ENCODE data around the gene PHLDA3. TPM values are rescaled to one million over a fixed set of nuclear protein-coding genes. Genes with fewer than 3 reads are reported as not detected.

The PHLDA3 gene
- total RNA-seq, 2 experiments from 2014 or later, result 0.45 to 0.71 TPM

DNA sequence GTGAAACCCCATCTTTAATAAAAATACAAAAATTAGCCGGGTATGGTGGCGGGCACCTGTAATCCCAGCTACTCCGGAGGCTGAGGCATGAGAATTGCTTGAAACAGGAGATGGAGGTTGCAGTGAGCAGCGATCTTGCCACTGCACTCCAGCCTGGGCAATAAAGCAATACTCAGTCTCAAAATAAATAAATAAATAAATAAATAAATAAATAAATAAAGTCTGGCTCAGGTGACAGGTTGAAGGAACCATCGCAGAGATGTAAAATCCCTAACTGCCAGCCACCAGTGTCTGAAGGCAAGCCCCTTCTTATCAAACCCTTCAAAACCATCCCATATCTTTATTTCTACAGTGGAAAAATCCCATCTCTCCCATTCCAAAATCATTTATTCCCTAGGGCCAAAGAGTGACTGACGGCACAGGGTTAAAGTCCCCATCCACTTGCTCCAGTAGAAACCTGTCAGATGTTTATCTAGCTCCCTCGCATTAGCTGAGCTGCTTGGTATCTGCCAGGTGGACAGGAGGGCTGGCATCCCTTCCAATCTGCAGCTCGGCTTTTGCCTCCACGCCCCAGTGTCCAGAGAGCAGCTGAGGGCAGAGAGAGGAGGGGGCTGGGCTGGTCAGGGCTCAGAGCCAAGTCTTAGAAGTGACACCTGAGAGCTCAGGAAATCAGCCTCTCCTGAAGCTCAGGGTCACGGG, 33.0 kb upstream of the PHLDA3 start:
- no peak for DNase-seq
- Mint-ChIP-seq H3K4me1 (ENCODE audit: low read depth) (peaks cover 25% of the 10 kb centered on the region), H3K27me3 (no peaks in the 10 kb centered on the region), H3K4me3 (no peak overlapping the region), H3K36me3 (ENCODE audit: low read depth) (no peaks in the 10 kb centered on the region), H3K9me3 (no peaks in the 10 kb centered on the region), H3K27ac (no peak overlapping the region)
- Histone ChIP-seq H3K27me3 (ENCODE audit: control insufficient read depth in 1 of 2, insufficient read depth in 2 of 2, low read length in 2 of 2) (no peaks in the 10 kb centered on the region), H3K4me3 (ENCODE audit: low read length) (no peak overlapping the region), H3K27ac (ENCODE audit: low read depth in 1 of 2, low read length in 2 of 2) (no peak overlapping the region), H3K9me3 (ENCODE audit: control insufficient read depth in 1 of 2, insufficient read depth in 1 of 2, low read length in 2 of 2) (no peaks in the 10 kb centered on the region), H3K4me1 (ENCODE audit: insufficient read depth, low read length) (peaks cover 29% of the 10 kb centered on the region), H3K36me3 (ENCODE audit: insufficient read depth, low read length) (peaks cover 10% of the 10 kb centered on the region)
- ChIA-PET POLR2A (interaction anchor here (0.8 kb wide), 1 partner anchor 11 kb away, joined by 3 read pairs; no protein-coding TSS in a partner anchor), CTCF (interaction anchor here (1.3 to 4.3 kb wide), 2 partner anchors 10 to 20 kb away, joined by 3 to 29 read pairs; no protein-coding TSS in a partner anchor)
- no peak for ATAC-seq (ENCODE audit: poor library complexity)
- intact Hi-C loops (cut with DNase I, micrococcal nuclease), result loop anchor here in 1 of 2 experiments (10.0 kb wide), 1 partner anchor 347 kb away; the partner anchor contains the start of gene TMEM9
- TF ChIP-seq CTCF (IDR thresholded peaks at IDR 0.05), result no peak

DNA sequence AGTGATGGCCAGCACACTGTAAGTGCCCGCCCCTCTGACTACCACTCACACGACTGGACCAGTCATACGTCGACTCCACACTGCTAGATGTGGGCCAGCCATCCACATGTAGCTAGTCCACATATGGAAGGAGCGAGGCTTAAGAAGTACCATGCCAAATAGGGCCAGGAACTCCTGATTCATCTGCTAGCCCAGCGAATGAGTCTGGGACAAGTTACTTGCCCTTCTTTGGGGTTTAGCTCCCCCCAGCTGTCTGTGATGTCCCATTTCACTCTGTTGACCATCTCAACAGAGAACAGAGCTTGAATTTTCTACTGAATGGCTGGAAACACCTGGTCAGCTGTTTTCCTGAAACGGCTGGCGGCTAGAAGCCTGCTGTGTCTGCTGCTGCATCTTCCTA, 32.2 kb upstream of the PHLDA3 start:
- ChIA-PET POLR2A (no interaction called here), CTCF (interaction anchor here (4.3 kb wide), 1 partner anchor 11 kb away, joined by 29 read pairs; no protein-coding TSS in a partner anchor)
- no peak for TF ChIP-seq CTCF (IDR thresholded peaks at IDR 0.05)
- H3K27me3 ChIP-seq (ENCODE audit: control insufficient read depth in 1 of 2, insufficient read depth in 2 of 2, low read length in 2 of 2), result no peaks in the 10 kb centered on the region
- Mint-ChIP-seq H3K36me3 (ENCODE audit: low read depth) (peaks cover under 1% of the 10 kb centered on the region), H3K9me3 (no peaks in the 10 kb centered on the region), H3K4me3 (no peak overlapping the region), H3K27me3 (no peaks in the 10 kb centered on the region), H3K4me1 (ENCODE audit: low read depth) (peaks cover 20% of the 10 kb centered on the region), H3K27ac (no peak overlapping the region)
- H3K36me3 ChIP-seq (ENCODE audit: insufficient read depth, low read length), result peaks cover 12% of the 10 kb centered on the region
- no peak for ATAC-seq (ENCODE audit: poor library complexity)
- no peak overlapping the region for H3K27ac ChIP-seq (ENCODE audit: low read depth in 1 of 2, low read length in 2 of 2)
- no peak for DNase-seq
- peaks cover 24% of the 10 kb centered on the region for H3K4me1 ChIP-seq (ENCODE audit: insufficient read depth, low read length)
- H3K9me3 ChIP-seq (ENCODE audit: control insufficient read depth in 1 of 2, insufficient read depth in 1 of 2, low read length in 2 of 2), result no peaks in the 10 kb centered on the region
- no peak overlapping the region for H3K4me3 ChIP-seq (ENCODE audit: low read length)
- intact Hi-C loops (cut with DNase I, micrococcal nuclease), result loop anchor here in 1 of 2 experiments (10.0 kb wide), 1 partner anchor 346 kb away; the partner anchor contains the start of gene TMEM9

DNA sequence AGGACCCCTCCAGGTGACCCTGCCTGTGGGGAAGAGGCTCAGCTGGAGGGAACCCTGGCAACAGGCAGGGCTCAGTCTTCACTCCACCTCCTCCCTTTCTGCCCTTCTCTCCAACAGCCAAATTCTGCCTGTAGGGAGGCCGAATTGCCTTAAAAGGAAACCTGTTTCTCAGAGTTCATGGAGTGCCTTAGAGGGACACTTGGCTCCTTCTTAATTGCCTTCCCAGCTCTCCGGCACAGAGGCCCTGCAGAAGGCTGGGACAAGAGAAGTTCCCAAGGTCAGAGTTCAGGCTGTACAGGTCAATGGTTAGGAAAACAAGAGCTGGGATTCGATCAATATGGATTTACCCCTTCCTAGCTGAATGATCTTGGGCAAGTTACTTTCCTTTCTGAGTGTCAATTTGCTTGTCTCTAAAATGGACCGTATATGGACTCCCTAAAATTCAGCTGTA, 31.7 kb upstream of the PHLDA3 start:
- H3K9me3 Mint-ChIP-seq, result no peaks in the 10 kb centered on the region

More for the DNA sequence above, 31.7 kb upstream of the PHLDA3 start:
- no peaks in the 10 kb centered on the region for H3K27me3 ChIP-seq (ENCODE audit: control insufficient read depth in 1 of 2, insufficient read depth in 2 of 2, low read length in 2 of 2)
- no peak overlapping the region for H3K27ac ChIP-seq (ENCODE audit: low read depth in 1 of 2, low read length in 2 of 2)
- intact Hi-C loops (cut with DNase I, micrococcal nuclease), result loop anchor here in 1 of 2 experiments (10.0 kb wide), 1 partner anchor 346 kb away; the partner anchor contains the start of gene TMEM9
- peaks cover 17% of the 10 kb centered on the region for H3K36me3 ChIP-seq (ENCODE audit: insufficient read depth, low read length)
- H3K4me3 ChIP-seq (ENCODE audit: low read length), result no peak overlapping the region
- Mint-ChIP-seq H3K4me3 (no peak overlapping the region), H3K27me3 (no peaks in the 10 kb centered on the region), H3K4me1 (ENCODE audit: low read depth) (peaks cover 15% of the 10 kb centered on the region), H3K27ac (no peak overlapping the region), H3K36me3 (ENCODE audit: low read depth) (peaks cover 5% of the 10 kb centered on the region)
- H3K4me1 ChIP-seq (ENCODE audit: insufficient read depth, low read length), result peaks cover 19% of the 10 kb centered on the region
- ChIA-PET POLR2A (interaction anchor here (1.1 kb wide), 1 partner anchor 19 kb away, joined by 3 read pairs; no protein-coding TSS in a partner anchor), CTCF (interaction anchor here (4.3 kb wide), 1 partner anchor 12 kb away, joined by 29 read pairs; no protein-coding TSS in a partner anchor)
- ATAC-seq (ENCODE audit: poor library complexity) (no peak), DNase-seq (no peak)
- no peak for TF ChIP-seq CTCF (IDR thresholded peaks at IDR 0.05)
- no peaks in the 10 kb centered on the region for H3K9me3 ChIP-seq (ENCODE audit: control insufficient read depth in 1 of 2, insufficient read depth in 1 of 2, low read length in 2 of 2)
